Activated B cell treated with CpG ODN at 0.5 μM for 24 hours (primary cell): ENCODE measurements around the gene ATP2B2. TPM values are rescaled to one million over a fixed set of nuclear protein-coding genes. Genes with fewer than 3 reads are reported as not detected.

ENCODE experiments used
- ATAC-seq: fragments of 200-7000 bp; cut with Tn5 transposase; one replicate; pipeline ENCODE4 v1.10.0; 2021; ENCODE audit warnings: low read depth, mild to moderate bottlenecking, moderate library complexity
- CTCF ChIA-PET: fragments of 350-600 bp; sonication (Branson Sonifier 250); formaldehyde crosslinking; loops from one replicate; lab custom pipeline; 2021; ENCODE audit warnings: antibody characterized with exemption; lab: Charles Lee
- POLR2A ChIA-PET: fragments of 350-600 bp; sonication (Branson Sonifier 250); formaldehyde crosslinking; loops from one replicate; lab custom pipeline; 2021; ENCODE audit warnings: antibody characterized with exemption; lab: Charles Lee
- DNase-seq: peaks from one replicate; pipeline ENCODE4 v3.0.0; 2022
- H3K27ac Mint-ChIP-seq: one replicate; pipeline ENCODE4 v1.8.0; 2020; ENCODE audit warnings: mixed read lengths
- H3K27me3 Mint-ChIP-seq: one replicate; pipeline ENCODE4 v1.8.0; 2021; ENCODE audit warnings: mixed read lengths
- H3K36me3 Mint-ChIP-seq: one replicate; pipeline ENCODE4 v1.8.0; 2021; ENCODE audit warnings: low read depth, mixed read lengths
- H3K4me1 Mint-ChIP-seq: one replicate; pipeline ENCODE4 v1.8.0; 2021; ENCODE audit warnings: mixed read lengths
- H3K4me3 Mint-ChIP-seq: one replicate; pipeline ENCODE4 v1.8.0; 2020; ENCODE audit warnings: mild to moderate bottlenecking, mixed read lengths
- H3K9me3 Mint-ChIP-seq: one replicate; pipeline ENCODE4 v1.8.0; 2020; ENCODE audit warnings: mixed read lengths
- intact Hi-C: fragments of 100-400 bp; cut with micrococcal nuclease; formaldehyde crosslinking; loops from one replicate; pipeline ENCODE4 v1.15.1; 2024
- total RNA-seq: library from RNA; stranded (reverse); gene quantifications from 2 replicates; pipeline ENCODE4 v1.2.3, GENCODE V29; 2022
- TF ChIP-seq, protein P1 (sequence below): fragments of 200-600 bp; IDR thresholded peaks from one replicate; pipeline ENCODE4 v1.8.0; 2022; ENCODE audit warnings: antibody characterized with exemption, mild to moderate bottlenecking

Gene ATP2B2
- total RNA-seq, 1 donor from 2014 or later, result not detected

DNA sequence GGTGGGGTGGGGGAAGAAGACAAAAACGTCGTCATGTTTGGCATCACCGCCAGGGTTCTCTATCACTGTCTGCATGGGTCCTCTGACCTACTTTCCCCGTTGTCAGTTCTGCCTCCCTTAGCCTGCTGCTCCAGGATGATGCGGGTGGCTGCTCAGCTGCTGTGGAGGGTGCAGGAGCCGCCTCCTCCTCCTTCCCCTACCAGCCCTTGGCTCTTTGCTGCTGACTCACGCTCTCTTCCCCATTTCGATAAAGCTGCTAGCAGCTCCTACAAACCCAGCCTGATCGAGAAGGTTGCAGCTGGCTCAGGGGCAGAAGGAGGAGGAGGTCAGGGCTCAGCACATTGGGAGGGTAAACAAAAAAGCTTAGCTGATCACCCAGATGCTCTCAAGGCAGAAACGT is 135.0 kb downstream of the ATP2B2 start:
- ATAC-seq (no peak), DNase-seq (no peak)
- H3K27ac Mint-ChIP-seq, result no peak overlapping the region
- no peak overlapping the region for H3K4me3 Mint-ChIP-seq
- CTCF ChIA-PET, result no interaction called here
- peaks cover 4% of the 10 kb centered on the region for H3K4me1 Mint-ChIP-seq
- TF ChIP-seq, protein P1, sequence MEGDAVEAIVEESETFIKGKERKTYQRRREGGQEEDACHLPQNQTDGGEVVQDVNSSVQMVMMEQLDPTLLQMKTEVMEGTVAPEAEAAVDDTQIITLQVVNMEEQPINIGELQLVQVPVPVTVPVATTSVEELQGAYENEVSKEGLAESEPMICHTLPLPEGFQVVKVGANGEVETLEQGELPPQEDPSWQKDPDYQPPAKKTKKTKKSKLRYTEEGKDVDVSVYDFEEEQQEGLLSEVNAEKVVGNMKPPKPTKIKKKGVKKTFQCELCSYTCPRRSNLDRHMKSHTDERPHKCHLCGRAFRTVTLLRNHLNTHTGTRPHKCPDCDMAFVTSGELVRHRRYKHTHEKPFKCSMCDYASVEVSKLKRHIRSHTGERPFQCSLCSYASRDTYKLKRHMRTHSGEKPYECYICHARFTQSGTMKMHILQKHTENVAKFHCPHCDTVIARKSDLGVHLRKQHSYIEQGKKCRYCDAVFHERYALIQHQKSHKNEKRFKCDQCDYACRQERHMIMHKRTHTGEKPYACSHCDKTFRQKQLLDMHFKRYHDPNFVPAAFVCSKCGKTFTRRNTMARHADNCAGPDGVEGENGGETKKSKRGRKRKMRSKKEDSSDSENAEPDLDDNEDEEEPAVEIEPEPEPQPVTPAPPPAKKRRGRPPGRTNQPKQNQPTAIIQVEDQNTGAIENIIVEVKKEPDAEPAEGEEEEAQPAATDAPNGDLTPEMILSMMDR, result no peak
- no peaks in the 10 kb centered on the region for H3K36me3 Mint-ChIP-seq
- POLR2A ChIA-PET, result no interaction called here
- peaks cover 3% of the 10 kb centered on the region for H3K9me3 Mint-ChIP-seq
- intact Hi-C loops, result no loop called here
- H3K27me3 Mint-ChIP-seq, result no peaks in the 10 kb centered on the region

DNA sequence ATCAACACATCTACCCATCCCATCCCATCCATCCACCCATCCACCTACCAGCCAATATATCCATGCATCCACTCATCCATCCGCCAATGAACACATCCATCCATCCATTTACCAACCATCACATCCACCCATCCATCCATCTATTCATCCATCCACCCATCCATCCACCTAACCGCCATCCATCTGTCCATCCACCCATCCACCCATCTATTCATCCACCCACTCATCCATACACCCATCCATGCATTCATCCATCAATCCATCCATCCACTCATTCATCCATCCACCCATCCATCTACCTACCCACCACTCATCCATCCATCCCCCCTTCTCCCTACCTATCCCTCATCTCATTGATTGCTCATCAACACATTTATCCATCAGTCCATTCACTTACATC is 136.9 kb downstream of the ATP2B2 start:
- ChIA-PET CTCF (no interaction called here), POLR2A (no interaction called here)
- DNase-seq, result no peak
- H3K27me3 Mint-ChIP-seq, result no peaks in the 10 kb centered on the region
- TF ChIP-seq, protein P1, result no peak
- ATAC-seq, result no peak
- peak overlapping the region; percentile 4 for H3K27ac Mint-ChIP-seq
- intact Hi-C loops, result no loop called here
- peaks cover 3% of the 10 kb centered on the region for H3K9me3 Mint-ChIP-seq
- H3K36me3 Mint-ChIP-seq, result no peaks in the 10 kb centered on the region
- H3K4me1 Mint-ChIP-seq, result peaks cover 4% of the 10 kb centered on the region
- H3K4me3 Mint-ChIP-seq, result no peak overlapping the region

DNA sequence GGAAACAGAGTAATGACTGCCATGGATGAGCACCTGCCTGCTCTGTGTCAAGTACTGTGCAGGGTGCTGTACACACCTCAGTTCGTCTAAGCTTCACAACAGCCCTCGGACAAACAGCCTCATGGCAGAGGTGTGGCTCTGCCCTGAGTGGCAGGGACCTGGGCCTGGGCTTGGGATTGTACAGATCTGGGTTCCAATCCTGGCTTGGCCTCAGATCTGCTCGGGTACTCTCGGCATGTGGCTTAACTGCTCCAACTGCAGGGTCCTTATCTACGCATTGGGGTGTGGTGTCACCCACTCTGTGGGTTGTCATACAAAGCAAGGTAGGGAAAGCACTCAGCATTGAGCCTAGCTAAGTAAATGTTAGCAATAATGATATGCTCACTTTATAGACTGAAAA is 137.9 kb downstream of the ATP2B2 start:
- intact Hi-C loops, result no loop called here
- no peak for DNase-seq
- Mint-ChIP-seq H3K27me3 (no peaks in the 10 kb centered on the region), H3K27ac (no peak overlapping the region), H3K4me1 (peaks cover 4% of the 10 kb centered on the region), H3K9me3 (peaks cover 3% of the 10 kb centered on the region), H3K4me3 (no peak overlapping the region), H3K36me3 (no peaks in the 10 kb centered on the region)
- TF ChIP-seq, protein P1, result no peak
- CTCF ChIA-PET, result no interaction called here
- POLR2A ChIA-PET, result no interaction called here
- no peak for ATAC-seq

DNA sequence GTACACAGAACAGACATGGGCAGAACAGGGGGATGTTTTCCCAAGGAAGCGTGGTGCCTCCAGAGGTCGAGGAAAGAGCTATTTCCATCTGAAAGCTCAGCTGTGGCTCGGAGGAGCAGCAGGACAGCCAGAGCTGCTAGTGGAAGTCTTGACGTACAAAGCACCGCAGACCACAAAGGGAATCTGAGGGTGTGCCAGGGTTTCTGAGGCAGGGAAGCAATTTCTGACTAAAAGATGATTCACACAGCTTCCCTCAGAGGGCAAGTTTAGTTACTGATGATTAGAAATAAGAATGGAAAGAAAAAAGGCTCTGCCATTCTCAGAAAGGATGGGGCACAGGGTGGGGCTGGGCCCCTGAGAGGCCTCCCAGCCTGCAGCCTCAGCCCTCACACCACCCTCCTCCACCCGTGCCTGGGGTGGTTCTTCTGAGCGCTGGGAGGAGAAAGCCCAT is 138.7 kb downstream of the ATP2B2 start:
- ChIA-PET CTCF (interaction anchor here (0.7 kb wide), 1 partner anchor 22 kb away, joined by 3 read pairs; no protein-coding TSS in a partner anchor), POLR2A (no interaction called here)
- TF ChIP-seq, protein P1, result no peak
- Mint-ChIP-seq H3K9me3 (peaks cover 3% of the 10 kb centered on the region), H3K27me3 (no peaks in the 10 kb centered on the region), H3K4me1 (peaks cover 5% of the 10 kb centered on the region), H3K4me3 (no peak overlapping the region), H3K27ac (no peak overlapping the region), H3K36me3 (no peaks in the 10 kb centered on the region)
- DNase-seq (no peak), ATAC-seq (no peak)
- intact Hi-C loops, result no loop called here

DNA sequence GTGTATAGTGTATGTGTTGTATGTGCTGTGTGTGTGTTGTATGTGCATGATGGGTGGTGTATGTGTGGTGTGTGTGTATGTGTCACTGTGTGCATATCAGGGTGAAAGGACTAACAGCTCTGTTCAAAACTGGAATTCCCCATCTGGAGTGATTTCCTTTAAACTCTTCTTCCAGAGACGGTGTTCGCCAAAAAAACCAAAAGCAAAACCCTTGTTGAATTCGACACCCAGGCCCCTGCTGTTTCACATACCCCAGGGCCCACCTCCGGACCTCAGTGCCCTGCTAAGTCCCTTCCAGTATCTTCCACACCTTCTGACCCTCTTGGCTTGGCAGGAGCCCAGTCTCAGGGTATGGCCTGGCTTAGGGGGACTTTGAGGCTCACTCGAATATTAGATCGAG is 139.6 kb downstream of the ATP2B2 start:
- Mint-ChIP-seq H3K4me1 (peaks cover 10% of the 10 kb centered on the region), H3K27me3 (no peaks in the 10 kb centered on the region), H3K4me3 (no peak overlapping the region), H3K27ac (no peak overlapping the region), H3K36me3 (no peaks in the 10 kb centered on the region), H3K9me3 (no peaks in the 10 kb centered on the region)
- ATAC-seq (no peak), DNase-seq (no peak)
- intact Hi-C loops, result no loop called here
- POLR2A ChIA-PET, result no interaction called here
- TF ChIP-seq, protein P1, result no peak
- CTCF ChIA-PET, result no interaction called here
